Activated T-cell treated with anti-CD3 and anti-CD28 coated beads for 4 hours (primary cell): ENCODE data around the gene PPFIBP1.
"Not testable (repeated sequence)": the region's sequence is repeated elsewhere in the genome, so short reads cannot be mapped to it uniquely, and the experiment has no call there.

Experiments
- DNase-seq: peaks from one replicate; pipeline ENCODE4 v3.0.0-alpha.2; 2020

PPFIBP1 gene

DNA sequence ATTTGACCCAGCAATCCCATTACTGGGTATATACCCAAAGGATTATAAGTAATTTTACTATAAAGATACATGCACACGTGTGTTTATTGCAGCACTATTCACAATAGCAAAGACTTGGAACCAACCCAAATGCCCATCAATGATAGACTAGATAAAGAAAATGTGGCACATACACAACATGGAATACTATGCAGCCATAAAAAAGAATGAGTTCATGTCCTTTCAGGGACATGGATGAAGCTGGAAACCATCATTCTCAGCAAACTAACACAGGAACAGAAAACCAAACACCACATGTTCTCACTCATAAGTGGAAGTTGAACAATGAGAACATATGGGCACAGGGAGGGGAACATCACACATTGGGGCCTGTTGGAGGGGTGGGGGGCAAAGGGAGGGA is 20.9 kb downstream of the PPFIBP1 start:
- not testable (repeated sequence) for DNase-seq

DNA sequence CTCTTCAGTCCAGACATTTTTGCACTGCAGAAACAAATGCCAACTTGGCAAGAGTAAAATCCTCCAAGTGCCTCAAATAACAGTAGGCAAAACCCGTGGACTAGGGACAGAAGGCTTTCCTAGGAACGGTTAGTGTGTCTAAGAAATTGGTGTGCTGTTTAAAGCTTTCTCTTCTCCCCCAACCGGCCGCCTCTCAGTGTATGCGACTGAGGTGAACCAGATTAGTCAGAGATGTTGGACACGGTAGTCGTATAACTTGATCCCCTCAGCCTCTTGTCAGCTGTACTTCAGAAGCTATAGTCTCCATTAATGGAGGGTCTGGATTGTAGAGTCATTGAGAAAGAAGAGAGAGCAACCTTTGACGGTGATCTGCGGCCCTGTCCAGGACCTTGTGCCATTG is 21.7 kb downstream of the PPFIBP1 start:
- DNase-seq, result no peak

DNA sequence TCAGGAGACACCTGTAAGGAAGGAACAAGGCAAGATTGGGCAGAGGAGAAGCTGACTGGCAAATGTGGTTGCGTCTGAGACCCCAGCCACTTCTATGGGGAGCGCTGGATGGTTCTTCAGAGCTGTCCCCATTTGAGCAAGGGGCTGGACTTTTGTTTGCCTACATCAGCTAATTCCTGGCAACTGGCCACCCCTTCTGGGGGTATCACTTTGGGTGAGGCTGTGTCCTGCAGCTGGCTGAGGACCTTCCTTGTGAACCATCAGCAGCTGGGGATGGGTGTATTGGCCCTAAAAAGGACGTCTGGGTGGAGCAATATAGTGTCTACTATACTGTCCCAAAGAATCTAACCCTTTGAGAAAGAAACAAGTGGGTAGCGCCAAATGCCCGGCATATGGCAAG is 23.6 kb downstream of the PPFIBP1 start:
- DNase-seq, result no peak

DNA sequence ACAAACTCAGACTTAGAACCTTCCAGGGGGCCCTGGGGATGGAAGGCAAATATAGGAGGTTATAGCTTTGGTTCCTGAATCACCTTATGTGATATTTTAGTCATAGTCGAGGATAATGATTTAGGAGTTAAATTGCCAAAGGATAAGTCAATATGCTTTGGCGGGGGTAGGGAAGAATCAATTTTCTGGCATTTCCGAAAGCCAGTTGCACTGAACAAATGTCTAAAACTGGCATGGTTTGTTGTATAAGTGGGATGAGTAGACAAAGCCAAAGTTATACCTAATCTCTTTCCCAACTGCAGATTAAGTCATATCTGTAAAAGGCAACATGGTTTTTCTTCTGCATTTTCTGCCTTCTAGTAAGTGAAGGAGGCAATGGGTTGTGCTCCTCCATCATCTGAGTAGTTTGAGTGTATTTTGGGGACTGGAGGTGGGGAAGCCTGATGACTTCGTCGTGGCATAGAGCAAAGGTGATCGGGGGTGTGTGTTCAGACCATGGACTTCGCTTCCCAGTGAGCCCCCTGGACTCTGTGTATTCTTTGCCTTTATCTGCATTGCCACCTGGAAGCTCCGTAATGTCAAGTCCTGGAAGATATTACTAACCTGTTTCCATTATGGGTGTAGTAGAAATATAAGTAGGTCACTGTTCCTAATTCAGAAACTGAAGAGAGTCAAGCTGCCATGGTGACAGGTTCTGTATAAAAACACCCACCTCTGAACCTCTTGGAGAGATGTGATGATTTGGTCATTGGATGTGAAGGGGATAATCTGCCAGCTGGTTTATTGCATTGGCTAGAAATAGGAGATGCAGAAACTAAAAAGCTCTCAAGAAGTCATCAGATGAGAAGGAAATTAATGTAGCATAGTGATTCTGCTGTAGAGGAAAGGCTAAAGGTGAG is 24.5 kb downstream of the PPFIBP1 start:
- DNase-seq, result no peak

DNA sequence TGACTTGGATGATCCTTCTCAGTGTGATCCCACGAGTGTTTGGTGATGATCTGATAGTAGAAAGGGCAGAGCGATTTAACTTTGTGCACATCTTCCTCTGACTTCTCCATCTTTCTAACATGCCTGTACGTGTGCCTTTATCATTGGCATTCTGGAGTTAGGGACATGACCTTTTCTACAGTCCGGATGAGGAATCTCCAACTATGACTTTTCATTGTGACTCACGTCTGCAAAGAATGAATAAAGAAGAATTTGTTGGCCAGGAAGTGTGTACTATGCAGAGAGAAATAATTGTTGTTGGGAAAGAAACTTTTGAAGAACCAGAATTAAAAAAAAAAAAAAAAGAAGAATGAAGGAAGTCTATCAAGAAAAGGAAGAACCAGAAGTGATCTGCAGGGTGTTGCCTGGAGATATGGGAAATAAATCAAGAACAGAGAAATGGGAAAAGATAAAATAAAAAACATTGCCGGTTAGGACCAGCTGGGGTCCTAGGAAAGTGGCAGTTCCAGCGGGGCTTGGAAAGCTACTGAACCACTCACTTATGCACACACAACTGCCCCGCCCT is 25.3 kb downstream of the PPFIBP1 start:
- no peak for DNase-seq

DNA sequence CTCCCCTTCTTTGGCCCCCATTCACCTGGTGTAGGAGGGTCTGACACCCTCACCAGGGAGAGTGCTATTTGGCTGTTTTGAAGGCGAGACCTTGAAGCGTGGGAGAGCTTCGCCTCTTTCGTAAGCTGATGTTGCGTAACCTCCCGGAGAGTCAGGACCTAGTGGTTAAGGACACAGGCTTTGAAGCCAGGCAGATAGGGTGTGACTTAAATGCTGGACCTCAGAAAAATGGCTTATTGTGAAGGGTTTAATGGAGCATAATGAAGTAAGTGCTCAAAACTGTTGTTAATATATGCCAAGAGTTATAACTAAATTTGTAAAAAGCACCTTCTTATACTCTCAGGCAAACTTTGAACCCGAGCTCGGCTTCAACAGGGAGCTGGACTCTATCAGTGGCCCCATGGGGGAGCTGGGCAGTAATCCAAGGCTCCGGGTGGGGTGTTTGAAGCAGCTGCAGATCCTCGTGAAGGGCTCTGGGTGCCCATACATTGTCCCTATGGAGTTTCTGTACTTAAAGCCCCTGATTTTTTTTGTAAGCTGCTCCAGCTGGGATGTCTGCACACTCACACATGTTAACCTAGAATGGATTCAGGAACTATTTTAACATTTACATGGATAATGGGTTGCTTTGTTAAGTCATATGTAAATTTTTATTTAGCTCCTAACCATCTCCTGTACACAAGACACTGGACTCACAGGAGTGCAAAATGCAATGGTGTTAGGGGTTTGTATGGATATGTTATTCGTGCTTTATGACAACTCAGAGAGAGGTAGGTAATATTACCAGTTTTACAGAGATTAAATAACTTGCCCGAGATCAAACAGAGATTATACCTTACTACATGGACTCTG is 26.0 kb downstream of the PPFIBP1 start:
- no peak for DNase-seq

DNA sequence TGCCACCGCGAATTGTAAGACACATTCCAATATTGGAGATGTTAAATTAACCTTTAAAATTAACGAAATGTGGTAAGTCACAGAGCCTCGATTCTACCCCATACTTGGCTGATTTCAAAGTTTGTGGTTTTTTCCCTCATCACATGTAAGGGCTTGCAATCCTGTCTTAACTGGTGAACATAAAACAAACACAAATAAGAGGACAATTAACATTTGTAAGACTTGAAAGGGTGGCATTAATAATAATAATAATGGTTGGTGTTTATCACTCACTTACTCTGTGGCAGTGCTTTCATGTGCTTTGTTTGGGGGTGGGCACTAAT is 26.6 kb downstream of the PPFIBP1 start:
- no peak for DNase-seq

DNA sequence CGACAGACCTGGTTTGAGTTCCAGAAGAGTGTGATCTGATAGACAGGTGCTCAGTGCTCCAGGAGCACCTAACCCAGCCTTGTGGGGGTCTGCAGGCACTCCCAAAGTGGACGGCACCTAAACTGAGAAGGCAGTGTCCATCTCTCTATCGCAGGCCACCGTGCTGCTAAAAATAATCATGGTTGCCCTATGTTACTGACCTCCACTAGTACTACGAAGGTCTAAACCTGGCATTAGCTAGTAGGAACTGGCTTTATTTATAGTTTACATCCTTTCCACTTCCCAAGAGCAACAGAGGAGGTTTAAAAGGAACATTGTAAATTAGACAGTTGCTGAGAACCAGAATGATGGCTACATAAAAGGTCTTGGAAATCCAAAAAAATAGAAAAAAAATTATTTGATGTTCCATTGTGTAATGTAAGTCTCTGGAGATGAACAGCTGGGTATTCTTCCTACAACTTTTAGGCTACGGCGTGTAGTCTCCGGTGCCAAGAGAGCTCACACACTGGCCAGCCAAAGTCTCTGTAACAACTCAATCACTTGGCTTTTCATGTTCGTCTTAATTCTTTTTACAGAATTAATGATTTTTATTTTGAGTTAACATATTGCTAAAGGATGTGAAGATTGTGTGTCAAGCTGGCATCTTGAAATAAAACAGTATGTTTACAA is 27.3 kb downstream of the PPFIBP1 start:
- DNase-seq, result no peak

DNA sequence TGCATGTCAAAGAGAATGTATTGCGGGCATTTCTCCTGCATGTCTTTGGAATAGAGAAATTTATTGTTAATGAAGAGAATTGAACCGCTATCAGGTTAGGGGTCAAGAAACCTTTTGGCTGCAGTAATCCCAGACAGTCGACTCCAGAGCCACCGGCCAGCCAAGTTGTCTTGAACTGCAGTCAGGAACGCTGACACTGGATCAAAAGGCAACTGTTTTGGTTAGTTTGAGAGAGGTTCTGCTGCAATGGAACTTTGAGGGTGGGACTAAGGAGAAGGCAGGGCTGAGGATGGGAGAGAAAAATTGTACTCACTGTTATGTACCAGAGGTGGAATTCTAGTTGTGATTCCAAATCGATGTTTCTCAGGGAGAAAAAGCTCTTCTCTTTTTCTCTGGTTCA is 28.2 kb downstream of the PPFIBP1 start:
- DNase-seq, result no peak

DNA sequence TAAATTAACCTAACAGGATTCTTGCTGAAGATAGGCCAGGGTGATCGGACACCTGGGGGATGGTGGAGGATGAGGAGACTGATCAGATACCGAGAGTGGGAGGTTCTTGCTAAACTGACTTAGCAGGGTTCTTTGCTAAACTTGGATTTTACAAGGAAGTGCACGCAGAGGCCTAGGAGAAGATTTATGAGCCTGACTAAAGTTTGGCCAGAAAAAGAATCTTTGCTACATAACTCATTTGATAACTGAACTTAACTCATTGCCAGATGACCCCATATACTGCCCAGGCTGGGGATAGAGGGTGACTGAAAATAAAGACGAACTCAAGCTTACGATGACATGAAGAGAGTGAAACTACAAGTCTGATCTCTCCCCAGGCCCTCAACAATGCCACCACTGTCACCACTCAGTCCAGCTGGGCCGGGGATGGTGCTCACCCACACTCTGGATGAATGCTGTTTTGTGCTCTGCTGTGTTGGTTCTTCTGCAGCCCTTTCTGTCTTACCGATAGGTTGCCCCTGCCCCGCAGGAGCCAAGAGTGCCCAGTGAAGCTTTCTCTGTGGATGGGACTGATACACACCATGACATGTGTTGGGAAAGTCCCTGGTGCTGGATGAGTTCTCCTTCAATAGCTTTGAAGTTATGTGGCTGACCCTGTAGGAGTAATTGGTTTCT is 29.0 kb downstream of the PPFIBP1 start:
- DNase-seq, result no peak

DNA sequence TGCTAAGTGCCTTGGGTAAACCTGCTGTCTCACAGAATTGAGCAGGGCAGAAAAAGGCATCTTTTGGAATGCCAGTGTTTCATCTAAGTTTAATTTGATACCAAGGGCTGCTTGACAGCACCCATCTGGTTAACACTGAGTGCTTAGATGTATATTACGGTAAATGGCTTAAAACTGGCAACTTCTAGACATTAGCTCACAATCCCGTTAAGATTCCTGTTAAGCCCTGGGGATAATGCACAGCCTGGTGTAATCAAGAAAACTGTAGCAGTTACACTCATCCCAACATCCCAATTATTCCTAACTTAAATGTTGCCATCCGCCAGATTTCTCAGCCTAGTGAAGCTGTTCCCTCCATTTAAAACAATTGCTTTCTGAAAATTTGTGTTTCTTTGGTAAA is 29.9 kb downstream of the PPFIBP1 start:
- no peak for DNase-seq

DNA sequence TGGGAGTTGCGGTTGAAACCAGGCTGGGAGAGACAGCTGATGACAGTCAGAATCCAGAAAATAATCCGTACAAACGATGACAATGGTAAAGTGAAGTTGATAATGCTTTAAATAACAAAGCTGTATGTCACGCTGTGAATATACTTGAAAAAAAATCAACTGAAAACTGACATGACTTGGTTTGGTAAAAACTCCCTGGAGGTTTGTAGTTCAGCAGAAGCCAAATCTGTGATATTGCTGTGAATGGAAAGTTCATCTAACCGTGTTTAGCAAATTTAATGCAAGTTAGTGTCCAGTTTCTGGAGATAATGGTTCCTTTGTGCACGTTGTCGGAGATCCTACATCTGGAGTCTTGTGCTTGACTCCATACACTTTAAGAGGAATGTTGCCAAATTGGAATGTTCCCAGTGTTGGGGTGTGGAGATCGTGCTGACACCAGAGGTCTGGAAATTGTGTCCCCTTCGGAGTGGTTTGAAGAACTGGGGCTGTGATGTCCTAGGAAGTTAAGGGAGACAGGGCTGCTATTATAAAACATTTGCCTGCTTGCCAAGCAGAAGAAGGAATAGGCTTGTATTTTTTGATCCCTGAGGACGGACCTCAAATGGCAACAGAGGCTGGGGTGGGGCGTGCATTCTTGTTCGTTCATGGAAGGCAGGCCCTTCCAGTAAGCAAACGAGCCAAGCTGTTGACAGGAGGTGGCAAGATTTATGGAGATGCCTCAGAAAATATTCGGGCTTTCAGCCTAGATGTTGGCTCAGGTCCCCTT is 30.6 kb downstream of the PPFIBP1 start:
- DNase-seq, result no peak

DNA sequence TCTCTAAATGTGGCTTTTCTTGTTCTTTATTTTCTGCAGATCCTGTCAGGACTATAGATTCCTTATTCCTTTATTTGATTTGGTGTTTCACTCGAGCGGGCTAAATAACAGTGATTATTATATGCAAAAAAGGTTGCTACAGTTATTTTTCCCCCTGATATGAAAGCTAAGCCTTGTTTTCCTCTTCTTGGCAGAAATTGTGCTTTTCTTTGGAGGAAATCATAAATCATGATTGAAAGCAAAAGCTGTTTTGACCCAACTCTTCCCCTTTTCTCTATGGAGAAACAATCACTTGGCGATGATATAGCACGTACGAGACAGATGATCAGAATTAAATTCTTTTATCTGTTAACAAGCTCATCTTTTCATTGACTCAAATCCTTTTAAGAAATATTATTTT is 31.4 kb downstream of the PPFIBP1 start:
- DNase-seq, result no peak

DNA sequence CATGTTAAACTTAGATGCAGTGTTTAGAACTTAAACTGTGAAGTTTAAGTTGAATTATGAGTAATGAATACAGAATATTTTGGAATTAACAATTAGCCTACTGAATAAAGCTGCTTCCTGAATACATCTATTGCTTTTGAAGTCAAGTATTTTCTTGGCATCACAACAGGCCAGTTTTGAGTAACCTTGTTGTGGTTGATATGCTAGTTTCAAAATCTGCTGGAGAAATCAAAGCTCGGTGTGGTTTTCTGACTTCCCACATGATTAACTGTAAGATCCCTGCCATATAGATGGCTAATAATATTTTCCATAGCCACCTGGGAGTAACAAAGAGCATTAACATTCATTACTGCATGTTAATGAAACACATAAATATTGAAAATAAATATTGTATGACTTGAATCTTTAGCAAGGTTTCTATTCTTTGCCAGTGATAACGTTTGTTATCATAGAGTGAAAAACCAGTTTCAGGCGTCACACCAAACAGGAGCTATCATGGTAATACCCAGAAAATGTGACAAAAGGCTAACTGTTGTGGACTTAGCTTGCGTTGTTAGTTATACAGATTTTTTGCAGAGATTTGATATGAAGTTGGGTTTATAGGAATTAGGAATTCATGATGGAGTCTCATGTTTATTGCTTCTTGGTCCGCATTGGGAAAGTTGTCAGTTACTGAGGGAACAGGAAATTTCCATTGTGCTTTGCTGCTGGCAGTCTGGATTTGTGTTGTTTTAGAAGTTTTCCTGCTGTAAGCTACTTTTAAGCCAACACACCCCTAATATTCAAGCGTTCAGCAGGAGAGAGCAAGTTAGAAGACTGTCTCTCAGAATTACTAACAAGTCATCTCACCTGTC is 32.1 kb downstream of the PPFIBP1 start:
- no peak for DNase-seq

DNA sequence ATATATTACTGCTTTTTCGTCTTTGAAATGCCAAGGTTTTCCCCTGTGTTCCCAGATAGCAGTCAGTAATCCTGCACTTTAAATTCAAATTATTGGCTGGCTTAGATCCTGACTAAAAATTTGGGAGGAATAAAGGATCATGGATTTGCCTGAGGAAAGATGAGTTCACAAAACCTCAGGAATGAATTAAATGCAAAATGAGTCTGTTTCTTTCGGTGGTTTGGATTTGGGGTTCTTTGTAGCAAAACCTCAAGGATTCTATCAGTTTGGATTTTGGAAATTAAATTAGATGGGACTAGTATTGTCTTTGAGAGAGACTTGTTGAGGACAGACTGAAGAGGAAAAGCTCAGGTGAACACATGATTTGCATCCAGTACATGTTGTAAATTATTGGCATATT is 36.1 kb downstream of the PPFIBP1 start:
- no peak for DNase-seq

DNA sequence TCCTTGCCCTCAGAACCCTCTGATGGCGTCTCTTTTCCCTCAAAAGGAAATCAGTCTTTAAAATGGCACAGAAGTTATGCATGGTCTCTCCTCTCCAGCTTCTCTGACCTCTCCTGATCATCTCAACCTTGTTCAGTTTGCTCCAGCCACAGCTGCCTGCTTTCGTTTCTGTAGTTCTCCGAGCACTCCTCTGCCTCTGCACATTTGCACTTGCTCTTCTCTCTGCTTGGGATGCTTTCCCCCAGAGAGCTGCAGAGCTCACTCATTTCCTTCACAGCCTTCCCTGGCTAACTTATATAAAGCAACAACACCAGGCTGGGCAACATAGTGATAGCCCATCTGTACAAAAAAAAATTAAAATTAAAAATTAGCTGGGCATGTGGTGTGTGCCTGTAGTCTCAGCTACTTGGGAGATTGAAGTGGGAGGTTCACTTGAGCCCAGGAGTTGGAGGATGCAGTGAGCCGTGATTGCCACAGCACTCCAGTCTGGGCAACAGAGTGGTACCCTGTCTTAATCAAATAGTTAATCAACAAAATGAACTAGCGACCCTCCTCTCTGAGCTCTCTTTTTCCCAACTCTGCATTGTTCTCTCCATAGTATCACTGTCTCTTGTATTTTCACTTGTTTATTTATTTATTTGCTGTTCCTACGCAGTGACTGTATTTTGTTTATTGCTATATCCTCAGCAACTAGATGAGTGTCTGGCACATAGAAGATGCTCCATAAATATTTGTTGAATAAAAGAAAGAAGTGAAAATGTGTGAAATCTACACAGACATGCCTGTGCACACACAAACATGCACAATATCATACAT is 37.7 kb downstream of the PPFIBP1 start:
- no peak for DNase-seq

DNA sequence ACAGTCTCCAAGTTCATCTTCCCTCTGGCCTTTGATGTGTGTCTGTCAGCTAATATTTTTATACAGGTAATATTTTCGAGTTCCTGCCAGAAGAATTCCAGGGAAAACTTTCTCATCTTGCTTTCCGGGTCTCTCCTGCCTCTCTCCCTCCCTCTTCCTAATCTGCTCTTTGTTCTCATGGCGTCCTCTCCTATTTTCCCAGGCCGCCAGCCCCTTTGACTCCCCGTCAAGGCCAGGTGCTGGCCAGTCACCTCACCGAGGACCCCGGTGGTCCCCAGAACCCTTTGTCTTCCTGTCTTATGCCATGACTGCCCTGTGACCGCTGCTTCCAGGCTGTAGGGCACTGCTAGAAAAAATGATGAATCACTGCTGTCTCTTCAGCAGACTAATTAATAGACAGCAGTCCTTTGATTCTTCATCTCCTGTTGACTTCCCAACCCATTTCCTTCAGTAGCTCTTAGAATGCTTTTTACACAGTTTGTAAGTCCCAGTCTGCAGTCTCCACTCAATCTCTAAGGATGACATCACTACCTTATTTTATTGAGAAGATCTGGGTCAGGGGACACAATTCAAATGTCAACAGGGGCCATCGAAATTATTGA is 40.7 kb downstream of the PPFIBP1 start:
- no peak for DNase-seq

DNA sequence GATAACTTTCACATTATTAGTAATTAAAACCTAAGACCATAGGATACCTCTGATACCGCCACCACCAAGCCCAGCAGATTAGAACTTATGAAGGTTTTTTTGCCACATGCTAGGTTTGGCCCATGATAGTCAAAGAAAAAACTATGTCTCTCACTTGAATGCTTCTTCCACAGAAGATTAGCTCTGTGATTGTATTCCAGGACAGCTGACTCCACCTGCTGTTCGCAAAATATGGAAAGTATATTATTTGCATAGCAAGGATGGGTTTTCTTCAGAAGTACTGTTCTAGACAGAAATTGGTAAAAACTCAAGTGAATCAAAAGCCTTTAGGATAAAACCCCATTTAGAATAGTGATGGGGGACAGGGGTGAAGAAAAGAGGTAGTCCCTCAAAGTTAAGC is 42.2 kb downstream of the PPFIBP1 start:
- DNase-seq, result no peak

DNA sequence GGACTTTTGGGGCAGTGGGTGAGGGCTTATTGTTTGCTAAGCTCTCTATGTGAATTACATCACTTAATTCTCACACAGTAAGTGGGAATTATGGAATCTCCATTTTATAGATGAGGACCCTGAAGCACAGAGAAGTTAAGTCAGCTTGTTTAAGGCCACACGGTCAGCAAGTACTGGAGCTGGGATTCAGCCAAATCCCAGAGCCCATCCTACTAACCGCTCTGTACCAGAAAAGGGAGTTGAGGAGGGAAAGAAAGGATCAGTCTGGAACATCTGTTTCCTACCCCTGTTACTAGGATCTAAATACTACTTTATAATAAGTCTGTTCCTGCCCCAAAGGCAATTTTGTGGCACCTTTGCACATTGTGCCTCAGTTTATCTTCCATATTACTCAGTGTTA is 42.6 kb downstream of the PPFIBP1 start:
- no peak for DNase-seq

DNA sequence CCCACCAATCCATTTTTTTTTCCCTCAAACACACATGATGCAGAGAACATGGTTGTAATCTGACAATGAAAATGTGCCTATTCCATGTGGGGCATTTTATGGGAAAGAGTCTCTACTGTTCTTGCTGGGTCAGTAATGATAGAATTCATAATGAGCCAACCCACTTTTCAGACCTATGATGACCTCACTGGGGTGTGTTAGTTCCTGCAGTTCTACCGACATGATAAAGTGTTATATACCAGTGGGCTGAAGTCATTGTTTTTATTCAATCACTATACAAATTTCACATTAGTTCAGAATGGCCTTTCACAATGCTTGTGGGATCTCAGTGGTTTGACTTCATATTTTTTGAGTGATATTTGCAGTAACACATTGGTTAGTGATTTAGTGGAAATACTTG is 47.5 kb downstream of the PPFIBP1 start:
- DNase-seq, result no peak
